ENCODE measurements around the gene KDM5B. TPM values are rescaled to one million over a fixed set of nuclear protein-coding genes. Genes with fewer than 3 reads are reported as not detected.
"Not testable (repeated sequence)": the region's sequence is repeated elsewhere in the genome, so short reads cannot be mapped to it uniquely, and the experiment has no call there.

Gene KDM5B
- total and polyA plus RNA-seq, 7 donors = 10.9 to 68.1 (median 29.7) TPM

DNA sequence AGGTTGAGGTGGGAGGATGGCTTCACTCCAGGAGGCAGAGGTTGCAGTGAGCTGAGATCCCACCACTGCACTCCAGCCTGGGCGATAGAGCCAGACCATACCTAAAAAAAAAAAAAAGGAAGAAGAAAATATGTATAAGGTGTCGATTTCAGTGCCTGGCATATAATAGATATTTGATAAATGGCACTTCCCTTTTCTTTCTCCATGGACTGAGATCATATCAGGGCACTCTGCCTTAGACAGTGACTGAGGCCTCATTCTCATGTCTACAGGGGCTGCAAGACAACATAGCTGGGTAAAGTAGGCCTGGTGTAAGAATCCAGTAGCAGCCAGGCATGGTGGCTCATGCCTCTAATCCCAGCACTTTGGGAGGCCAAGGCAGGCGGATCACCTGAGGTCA is 23.7 kb upstream of the KDM5B start:
- Histone ChIP-seq H3K4me3 (no peak overlapping the region), H3K27me3 (no peaks in the 10 kb centered on the region), H3K9me3 (no peaks in the 10 kb centered on the region), H3K36me3 (no peaks in the 10 kb centered on the region), H3K4me1 (no peaks in the 10 kb centered on the region), H3K27ac (no peak overlapping the region)
- no peak for DNase-seq
- intact Hi-C loops (cut with DNase I) = no loop called here
- TF ChIP-seq EP300 (IDR thresholded peaks at IDR 0.05) = no peak
- 77 to 94% methylated on average over 3 of the region's 3 CpGs for WGBS, 2 donors

GRCh38 chr1:202829223-202829622 is 21.0 kb upstream of the KDM5B start:
- H3K9me3 ChIP-seq; H3K4me3 ChIP-seq; H3K4me1 ChIP-seq; DNase-seq; H3K36me3 ChIP-seq; intact Hi-C loops (cut with DNase I); H3K27me3 ChIP-seq; H3K27ac ChIP-seq: not testable (repeated sequence)
- WGBS, 2 donors = 95 to 96% methylated on average over 9 of the region's 9 CpGs

GRCh38 chr1:202825748-202826147 is 17.5 kb upstream of the KDM5B start:
- no peaks in the 10 kb centered on the region for H3K4me1 ChIP-seq
- H3K27ac ChIP-seq = no peak overlapping the region
- H3K36me3 ChIP-seq = no peaks in the 10 kb centered on the region
- intact Hi-C loops (cut with DNase I) = no loop called here
- no peak for DNase-seq
- 91 to 97% methylated on average over 7 of the region's 7 CpGs for WGBS, 2 donors
- no peaks in the 10 kb centered on the region for H3K27me3 ChIP-seq
- no peaks in the 10 kb centered on the region for H3K9me3 ChIP-seq
- TF ChIP-seq EP300 (IDR thresholded peaks at IDR 0.05) (no peak), POLR2A (IDR thresholded peaks at IDR 0.05) (no peak), POLR2AphosphoS5 (IDR thresholded peaks at IDR 0.05) (no peak)
- TF ChIP-seq, protein P1, sequence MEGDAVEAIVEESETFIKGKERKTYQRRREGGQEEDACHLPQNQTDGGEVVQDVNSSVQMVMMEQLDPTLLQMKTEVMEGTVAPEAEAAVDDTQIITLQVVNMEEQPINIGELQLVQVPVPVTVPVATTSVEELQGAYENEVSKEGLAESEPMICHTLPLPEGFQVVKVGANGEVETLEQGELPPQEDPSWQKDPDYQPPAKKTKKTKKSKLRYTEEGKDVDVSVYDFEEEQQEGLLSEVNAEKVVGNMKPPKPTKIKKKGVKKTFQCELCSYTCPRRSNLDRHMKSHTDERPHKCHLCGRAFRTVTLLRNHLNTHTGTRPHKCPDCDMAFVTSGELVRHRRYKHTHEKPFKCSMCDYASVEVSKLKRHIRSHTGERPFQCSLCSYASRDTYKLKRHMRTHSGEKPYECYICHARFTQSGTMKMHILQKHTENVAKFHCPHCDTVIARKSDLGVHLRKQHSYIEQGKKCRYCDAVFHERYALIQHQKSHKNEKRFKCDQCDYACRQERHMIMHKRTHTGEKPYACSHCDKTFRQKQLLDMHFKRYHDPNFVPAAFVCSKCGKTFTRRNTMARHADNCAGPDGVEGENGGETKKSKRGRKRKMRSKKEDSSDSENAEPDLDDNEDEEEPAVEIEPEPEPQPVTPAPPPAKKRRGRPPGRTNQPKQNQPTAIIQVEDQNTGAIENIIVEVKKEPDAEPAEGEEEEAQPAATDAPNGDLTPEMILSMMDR (IDR thresholded peaks at IDR 0.05) = no peak
- H3K4me3 ChIP-seq = no peak overlapping the region

DNA sequence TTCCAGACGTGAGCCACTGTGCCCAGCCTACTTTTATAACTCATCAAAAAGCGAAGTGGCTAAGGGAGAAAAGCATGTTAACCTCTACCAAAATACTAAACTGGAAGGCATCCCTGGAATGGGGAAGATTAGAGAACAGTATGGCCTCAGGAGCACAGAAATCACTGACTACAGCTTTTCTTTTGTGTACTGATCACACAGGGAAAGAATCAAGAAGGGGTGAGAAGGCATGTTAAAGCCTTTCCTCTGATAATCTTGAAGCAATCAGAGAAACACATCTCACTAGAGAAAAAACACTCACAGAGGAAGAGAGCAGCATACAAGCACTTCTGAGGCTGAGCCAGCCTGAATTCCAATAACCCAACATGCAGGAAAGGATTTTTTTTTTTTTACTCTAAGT is 13.2 kb upstream of the KDM5B start:
- H3K27ac ChIP-seq = no peak overlapping the region
- no peaks in the 10 kb centered on the region for H3K27me3 ChIP-seq
- no peak overlapping the region for H3K4me3 ChIP-seq
- H3K9me3 ChIP-seq = no peaks in the 10 kb centered on the region
- intact Hi-C loops (cut with DNase I) = no loop called here
- DNase-seq = no peak
- 25 to 72% methylated on average over 2 of the region's 2 CpGs for WGBS, 2 donors
- TF ChIP-seq, protein P1 (IDR thresholded peaks at IDR 0.05) = no peak
- TF ChIP-seq EP300 (IDR thresholded peaks at IDR 0.05) (no peak), POLR2AphosphoS5 (IDR thresholded peaks at IDR 0.05) (no peak), POLR2A (IDR thresholded peaks at IDR 0.05) (no peak)
- H3K4me1 ChIP-seq = no peaks in the 10 kb centered on the region
- H3K36me3 ChIP-seq = no peaks in the 10 kb centered on the region

GRCh38 chr1:202818819-202819218 is 10.6 kb upstream of the KDM5B start:
- Histone ChIP-seq H3K9me3 (no peaks in the 10 kb centered on the region), H3K4me1 (no peaks in the 10 kb centered on the region), H3K27ac (no peak overlapping the region), H3K4me3 (no peak overlapping the region), H3K36me3 (no peaks in the 10 kb centered on the region), H3K27me3 (no peaks in the 10 kb centered on the region)
- DNase-seq = no peak
- no peak for TF ChIP-seq EP300 (IDR thresholded peaks at IDR 0.05)
- TF ChIP-seq POLR2A (IDR thresholded peaks at IDR 0.05) = no peak
- no peak for TF ChIP-seq POLR2AphosphoS5 (IDR thresholded peaks at IDR 0.05)
- TF ChIP-seq, protein P1 (IDR thresholded peaks at IDR 0.05) = no peak
- WGBS, 2 donors = 21 to 59% methylated on average over 1 of the region's 1 CpG
- intact Hi-C loops (cut with DNase I) = no loop called here

- TF ChIP-seq POLR2AphosphoS5 (IDR thresholded peaks at IDR 0.05) (no peak), POLR2A (IDR thresholded peaks at IDR 0.05) (no peak), EP300 (IDR thresholded peaks at IDR 0.05) (no peak)
- TF ChIP-seq, protein P1 (IDR thresholded peaks at IDR 0.05) = no peak
- 25 to 78% methylated on average over 10 of the region's 10 CpGs for whole genome bisulfite sequencing, 2 donors
- intact Hi-C loops (cut with DNase I) = no loop called here
- peaks cover 0 to 15% (median 9%) of the 10 kb centered on the region in 4 donors for H3K4me1 ChIP-seq
- no peak overlapping the region for H3K4me3 ChIP-seq
- H3K36me3 ChIP-seq = no peaks in the 10 kb centered on the region
- no peaks in the 10 kb centered on the region for H3K9me3 ChIP-seq
- no peak overlapping the region for H3K27ac ChIP-seq
- no peaks in the 10 kb centered on the region for H3K27me3 ChIP-seq
- no peak for DNase-seq
Observed at GRCh38 chr1:202815120-202815519, 6.9 kb upstream of the KDM5B start.
